ENCODE data around the gene LRBA.

Gene LRBA

GRCh38 chr4:150476776-150477175, 538.3 kb downstream of the LRBA start:
- FAIRE-seq: no peak
- no peak for TF ChIP-seq CTCF (IDR thresholded peaks at IDR 0.05; ENCODE audit: insufficient read depth, missing control alignments)

GRCh38 chr4:150475763-150476162, 539.3 kb downstream of the LRBA start:
- DNase-seq (ENCODE audit: insufficient read length, low spot score) (no peak), FAIRE-seq (no peak)
- no peak for TF ChIP-seq CTCF (IDR thresholded peaks at IDR 0.05; ENCODE audit: insufficient read depth, missing control alignments)

More at GRCh38 chr4:150476776-150477175, 538.3 kb downstream of the LRBA start:
- no peak for DNase-seq (ENCODE audit: insufficient read length, low spot score)

- no peak for TF ChIP-seq CTCF (IDR thresholded peaks at IDR 0.05; ENCODE audit: insufficient read depth, missing control alignments)
- DNase-seq (ENCODE audit: insufficient read length, low spot score) (no peak), FAIRE-seq (peak; percentile 44)
Measured at GRCh38 chr4:150464523-150464922, 550.6 kb downstream of the LRBA start.

- FAIRE-seq: peak; percentile 51
- TF ChIP-seq CTCF (IDR thresholded peaks at IDR 0.05; ENCODE audit: insufficient read depth, missing control alignments): no peak
- DNase-seq (ENCODE audit: insufficient read length, low spot score): no peak
Measured at GRCh38 chr4:150462743-150463142, 552.3 kb downstream of the LRBA start.

GRCh38 chr4:150461957-150462356, 553.1 kb downstream of the LRBA start:
- TF ChIP-seq CTCF (IDR thresholded peaks at IDR 0.05; ENCODE audit: insufficient read depth, missing control alignments): no peak
- DNase-seq (ENCODE audit: insufficient read length, low spot score): no peak
- FAIRE-seq: no peak

GRCh38 chr4:150457802-150458201, 557.3 kb downstream of the LRBA start:
- FAIRE-seq: peak; percentile 90
- DNase-seq (ENCODE audit: insufficient read length, low spot score): no peak
- TF ChIP-seq CTCF (IDR thresholded peaks at IDR 0.05; ENCODE audit: insufficient read depth, missing control alignments): no peak

- peak; percentile 25 for FAIRE-seq
- no peak for DNase-seq (ENCODE audit: insufficient read length, low spot score)
- TF ChIP-seq CTCF (IDR thresholded peaks at IDR 0.05; ENCODE audit: insufficient read depth, missing control alignments): no peak
Measured at GRCh38 chr4:150451883-150452282, 563.2 kb downstream of the LRBA start.
